H1 (cell line): ENCODE data around the gene CRYM. TPM values are rescaled to one million over a fixed set of nuclear protein-coding genes. Genes with fewer than 3 reads are reported as not detected.

Experiments
- ATF2 ChIP-seq: IDR thresholded peaks from 2 replicates; pipeline ENCODE4 v1.6.1; 2012; ENCODE audit warnings: low read length, inconsistent platforms
- BRCA1 ChIP-seq: IDR thresholded peaks from 2 replicates; pipeline ENCODE4 v1.6.1; 2012; ENCODE audit warnings: low read depth, low read length, improper control_type of control experiment
- polyA plus RNA-seq, 7 experiments: library from polyadenylated mRNA; depleted of rRNA in 3 of 7; stranded (reverse) in 5 of 7; unstranded in 2 of 7; fragments of >200 nt in 5 of 7; fragments of 200-250 nt in 2 of 7; gene quantifications; 1 replicate in 5 of 7; 2 replicates in 1 of 7; 4 replicates in 1 of 7; pipeline versions ENCODE4 v1.2.1 to v1.2.3, GENCODE V29; 2011 to 2013; ENCODE audit warnings: missing spikeins in 2 of 7, mixed read lengths in 2 of 7
- total RNA-seq: library from RNA; stranded (reverse); fragmentation: NEBNext Ultra II Directional; extraction: Animal tissue kit (Norgen Biotek cat#: 25700); gene quantifications from 2 replicates; pipeline ENCODE4 v1.2.1, GENCODE V29; 2021

Gene CRYM
- total and polyA plus RNA-seq, 2 of the 8 experiments (the other 6 are each of a cell fraction or from before 2014, with no cell fraction given), result 12.9 to 40.4 TPM

- TF ChIP-seq ATF2, result no peak
- no peak for TF ChIP-seq BRCA1
These were observed 14.2 kb downstream of the CRYM start (continued) for GRCh38 chr16:21263640-21264570.
